H9 (cell line): ENCODE data around the gene IFT172. TPM values are rescaled to one million over a fixed set of nuclear protein-coding genes. Genes with fewer than 3 reads are reported as not detected.
A peak's percentile ranks its signal among the peaks of the same experiment; 100 is the strongest.

ENCODE experiments used
- DNase-seq: peaks from one replicate; pipeline ENCODE4 v3.0.0-alpha.2; 2017
- H2AFZ ChIP-seq: one replicate; pipeline ENCODE4 v1.6.1; 2013; ENCODE audit warnings: mild to moderate bottlenecking, low read length, control low read depth, moderate library complexity
- H2AK5ac ChIP-seq: 2 replicates; pipeline ENCODE4 v1.6.1; 2013; ENCODE audit warnings: low read length, control low read depth, mixed read lengths; ENCODE audit not compliant: insufficient read length
- H2BK120ac ChIP-seq: one replicate; pipeline ENCODE4 v1.6.1; 2013; ENCODE audit warnings: low read depth, mild to moderate bottlenecking, low read length, control low read depth, inconsistent platforms; ENCODE audit not compliant: poor library complexity, severe bottlenecking
- H2BK12ac ChIP-seq: 2 replicates; pipeline ENCODE4 v1.6.1; 2013; ENCODE audit warnings: low read length, control low read depth, mixed read lengths, low read depth; ENCODE audit not compliant: insufficient read length
- H2BK15ac ChIP-seq: 2 replicates; pipeline ENCODE4 v1.6.1; 2013; ENCODE audit warnings: low read depth, low read length, control low read depth
- H2BK20ac ChIP-seq: one replicate; pipeline ENCODE4 v1.6.1; 2013; ENCODE audit warnings: low read depth, mild to moderate bottlenecking, low read length, control low read depth, inconsistent platforms; ENCODE audit not compliant: poor library complexity, severe bottlenecking
- H2BK5ac ChIP-seq: 2 replicates; pipeline ENCODE4 v1.6.1; 2013; ENCODE audit warnings: low read length, control low read depth, mixed read lengths; ENCODE audit not compliant: insufficient read length
- H3K14ac ChIP-seq: 2 replicates; pipeline ENCODE4 v1.6.1; 2013; ENCODE audit warnings: low read length, control low read depth; ENCODE audit not compliant: insufficient read depth
- H3K18ac ChIP-seq: 2 replicates; pipeline ENCODE4 v1.6.1; 2013; ENCODE audit warnings: low read depth, mild to moderate bottlenecking, mixed read lengths, low read length, control low read depth; ENCODE audit not compliant: insufficient read length
- H3K23ac ChIP-seq: 2 replicates; pipeline ENCODE4 v1.6.1; 2013; ENCODE audit warnings: low read length, control low read depth, mixed read lengths, low read depth; ENCODE audit not compliant: insufficient read length
- H3K23me2 ChIP-seq: 2 replicates; pipeline ENCODE4 v1.6.1; 2013; ENCODE audit warnings: low read depth, mild to moderate bottlenecking, mixed read lengths, low read length, control low read depth; ENCODE audit not compliant: insufficient read length, poor library complexity, severe bottlenecking
- H3K27ac ChIP-seq: 2 replicates; pipeline ENCODE4 v1.5.1; 2013; ENCODE audit warnings: low read length, control low read depth, mixed read lengths, low read depth; ENCODE audit not compliant: insufficient read length
- H3K27me3 ChIP-seq: 2 replicates; pipeline ENCODE4 v1.6.1; 2013; ENCODE audit warnings: low read length, control low read depth, inconsistent platforms; ENCODE audit not compliant: insufficient read depth
- H3K4ac ChIP-seq: 2 replicates; pipeline ENCODE4 v1.6.1; 2013; ENCODE audit warnings: low read depth, mild to moderate bottlenecking, control low read depth, inconsistent platforms, low read length, moderate library complexity
- H3K4me1 ChIP-seq: 2 replicates; pipeline ENCODE4 v1.6.1; 2013; ENCODE audit warnings: low read length, control low read depth, inconsistent platforms; ENCODE audit not compliant: insufficient read depth
- H3K4me2 ChIP-seq: 2 replicates; pipeline ENCODE4 v1.6.1; 2013; ENCODE audit warnings: low read length, control low read depth, mixed read lengths; ENCODE audit not compliant: insufficient read length, insufficient read depth
- H3K56ac ChIP-seq: 2 replicates; pipeline ENCODE4 v1.6.1; 2013; ENCODE audit warnings: low read depth, mild to moderate bottlenecking, mixed read lengths, low read length, control low read depth; ENCODE audit not compliant: insufficient read length
- H3K79me1 ChIP-seq: 2 replicates; pipeline ENCODE4 v1.6.1; 2013; ENCODE audit warnings: low read depth, mild to moderate bottlenecking, moderate library complexity, low read length, control low read depth, inconsistent platforms; ENCODE audit not compliant: insufficient read depth, poor library complexity, severe bottlenecking
- H3K79me2 ChIP-seq: 2 replicates; pipeline ENCODE4 v1.6.1; 2013; ENCODE audit warnings: low read length, control low read depth, inconsistent platforms; ENCODE audit not compliant: insufficient read depth
- H3K9ac ChIP-seq: 2 replicates; pipeline ENCODE4 v1.6.1; 2013; ENCODE audit warnings: low read length, control low read depth, mixed read lengths; ENCODE audit not compliant: insufficient read length; ENCODE audit errors: extremely low read depth
- H3K9me3 ChIP-seq: one replicate; pipeline ENCODE4 v1.6.1; 2013; ENCODE audit warnings: low read depth, low read length, inconsistent platforms; ENCODE audit not compliant: control insufficient read depth
- H3T11ph ChIP-seq: one replicate; pipeline ENCODE4 v1.6.1; 2013; ENCODE audit warnings: mild to moderate bottlenecking, low read length, control low read depth, inconsistent platforms
- H4K20me1 ChIP-seq: one replicate; pipeline ENCODE4 v1.6.1; 2013; ENCODE audit not compliant: control insufficient read depth, insufficient read length, insufficient read depth
- H4K5ac ChIP-seq: 2 replicates; pipeline ENCODE4 v1.6.1; 2013; ENCODE audit warnings: low read depth, mild to moderate bottlenecking, mixed read lengths, low read length, control low read depth; ENCODE audit not compliant: insufficient read length
- H4K8ac ChIP-seq: replicated peaks from 2 replicates; pipeline ENCODE4 v1.6.1; 2013; ENCODE audit warnings: low read length, control low read depth, mixed read lengths, low read depth; ENCODE audit not compliant: insufficient read length
- H4K91ac ChIP-seq: 2 replicates; pipeline ENCODE4 v1.6.1; 2013; ENCODE audit warnings: low read depth, mild to moderate bottlenecking, moderate library complexity, mixed read lengths, low read length, control low read depth; ENCODE audit not compliant: insufficient read length
- H3K27ac Mint-ChIP-seq, 3 experiments: 2 replicates in 2 of 3; 3 replicates in 1 of 3; pipeline ENCODE4 v1.8.0; 2020 to 2021; ENCODE audit warnings: mixed read lengths in 3 of 3, mild to moderate bottlenecking in 1 of 3, moderate library complexity in 1 of 3
- H3K27me3 Mint-ChIP-seq: 2 replicates; pipeline ENCODE4 v1.8.0; 2021; ENCODE audit warnings: low read depth, mild to moderate bottlenecking, moderate library complexity, mixed read lengths
- H3K36me3 Mint-ChIP-seq, 3 experiments: 2 replicates in 2 of 3; 3 replicates in 1 of 3; pipeline ENCODE4 v1.8.0; 2020 to 2021; ENCODE audit warnings: low read depth in 3 of 3, mixed read lengths in 3 of 3; ENCODE audit not compliant: insufficient read depth in 1 of 3
- H3K4me1 Mint-ChIP-seq, 2 experiments: 2 replicates each; pipeline ENCODE4 v1.8.0; 2020; ENCODE audit warnings: mixed read lengths in 2 of 2
- H3K4me3 Mint-ChIP-seq, 2 experiments: 2 replicates in 1 of 2; 3 replicates in 1 of 2; pipeline ENCODE4 v1.8.0; 2020 to 2021; ENCODE audit warnings: mild to moderate bottlenecking in 2 of 2, mixed read lengths in 2 of 2, moderate library complexity in 1 of 2
- H3K9me3 Mint-ChIP-seq, 2 experiments: 2 replicates in 1 of 2; 3 replicates in 1 of 2; pipeline ENCODE4 v1.8.0; 2020; ENCODE audit warnings: mild to moderate bottlenecking in 2 of 2, mixed read lengths in 2 of 2, moderate library complexity in 1 of 2
- CTCF ChIP-seq: fragments of 200-600 bp; sonication (generic); conservative IDR thresholded peaks from 3 replicates; pipeline ENCODE4 v1.8.0; 2021; ENCODE audit warnings: antibody characterized with exemption, mild to moderate bottlenecking
- WGBS: extraction: QIAGEN DNeasy Blood & Tissue Kit; methylation state at CpG from one replicate; pipeline ENCODE4 v1.1.7; 2013; ENCODE audit warnings: missing lambda C conversion rate, low lambda C conversion rate, mixed read lengths; ENCODE audit not compliant: insufficient read length; ENCODE audit errors: extremely low coverage; 5-methylcytosine and 5-hydroxymethylcytosine counted together
- total RNA-seq: library from RNA; stranded (reverse); gene quantifications from 2 replicates; pipeline ENCODE4 v1.2.1, GENCODE V29; 2021

The IFT172 gene
- total RNA-seq, 1 experiment from 2014 or later: 15.5 TPM

GRCh38 chr2:27442920-27443282, 46.6 kb downstream of the IFT172 start:
- Histone ChIP-seq H3K56ac (no peak overlapping the region), H3K4me1 (no peaks in the 10 kb centered on the region), H3T11ph (no peak overlapping the region), H4K8ac (no peak overlapping the region), H4K5ac (no peak overlapping the region), H4K91ac (no peak overlapping the region), H3K23me2 (peaks cover 8% of the 10 kb centered on the region), H2BK20ac (no peak overlapping the region), H2AK5ac (no peak overlapping the region), H2BK120ac (no peak overlapping the region), H4K20me1 (no peaks in the 10 kb centered on the region), H2BK5ac (no peak overlapping the region), H3K18ac (peak overlapping the region; percentile 6), H3K27ac (no peak overlapping the region), H2BK15ac (no peak overlapping the region), H2BK12ac (no peak overlapping the region), H3K9ac (peak overlapping the region; percentile 17), H2AFZ (no peak overlapping the region), H3K14ac (0 out of 2 replicates have a peak overlapping the region, but pooled peaks have one; percentile 65), H3K27me3 (no peaks in the 10 kb centered on the region), H3K79me1 (no peaks in the 10 kb centered on the region), H3K79me2 (no peaks in the 10 kb centered on the region), H3K4me2 (peak overlapping the region; percentile 49), H3K4ac (no peak overlapping the region), H3K9me3 (no peaks in the 10 kb centered on the region), H3K23ac (no peak overlapping the region)
- Mint-ChIP-seq H3K27ac (peak overlapping the region in 1 of 3 experiments; percentile 85; a peak in 1 of 7 replicates), H3K4me1 (peaks cover 13 to 18% of the 10 kb centered on the region in 2 experiments), H3K4me3 (peak overlapping the region; percentile 67 to 80), H3K9me3 (no peaks in the 10 kb centered on the region), H3K36me3 (peaks cover 23 to 71% (median 64%) of the 10 kb centered on the region in 3 experiments; a peak in 6 of 7 replicates), H3K27me3 (no peaks in the 10 kb centered on the region)
- no CpG with 5 or more reads among the region's 6 CpGs for WGBS
- DNase-seq: peak; percentile 37
- no peak for TF ChIP-seq CTCF
